Hematopoietic multipotent progenitor cell (in vitro differentiated cells): ENCODE results near the gene KRTAP10-2. TPM values are rescaled to one million over a fixed set of nuclear protein-coding genes. Genes with fewer than 3 reads are reported as not detected.
"Not testable (repeated sequence)": the region's sequence is repeated elsewhere in the genome, so short reads cannot be mapped to it uniquely, and the experiment has no call there.

Experiments used
- DNase-seq, 3 donors: peaks; one replicate each; pipeline ENCODE4 v3.0.0-alpha.2; 2011 to 2015; ENCODE audit warnings: low read depth in 2 of 3, low spot score in 2 of 3
- total RNA-seq: library from RNA; depleted of rRNA; stranded (reverse); fragments of >200 nt; gene quantifications from one replicate; pipeline ENCODE4 v1.2.3, GENCODE V29; 2012

KRTAP10-2 gene
- total RNA-seq, 1 donor, result not detected

DNA sequence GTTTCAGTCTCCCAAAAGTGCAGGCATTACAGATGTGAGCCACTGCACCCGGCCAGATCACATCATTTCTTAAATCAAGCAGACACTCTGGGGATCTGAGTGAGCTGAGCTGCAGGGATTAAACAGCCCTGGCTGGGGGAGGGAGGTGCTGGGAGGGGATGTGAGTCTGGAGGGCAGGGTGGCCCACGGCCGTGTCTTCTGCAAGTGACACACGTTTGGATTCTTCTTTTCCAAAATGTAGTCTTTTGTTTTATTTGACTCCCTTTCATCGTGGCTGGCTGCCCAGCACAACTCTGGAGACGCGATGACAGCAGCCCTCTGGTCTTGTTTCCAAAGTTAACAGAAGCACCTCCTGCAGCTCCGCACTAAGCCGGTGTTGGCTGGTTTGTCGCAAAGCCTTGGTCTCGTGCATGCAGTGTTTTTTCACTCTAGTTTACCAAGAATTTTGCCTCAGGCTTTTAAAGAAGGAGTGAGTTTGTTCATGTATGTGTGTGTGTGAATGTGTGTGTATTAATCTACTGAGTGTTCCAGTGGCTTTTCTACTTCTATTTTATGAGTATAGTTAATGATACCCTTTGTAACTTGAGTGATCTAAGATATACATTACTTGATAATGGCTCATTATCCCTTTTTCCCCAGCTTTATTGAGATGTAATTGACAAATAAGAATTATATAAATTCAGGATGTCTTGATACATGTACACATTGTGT is 31.9 kb upstream of the KRTAP10-2 start:
- DNase-seq, result no peak

GRCh38 chr21:44582055-44582454 is 30.8 kb upstream of the KRTAP10-2 start:
- no peak for DNase-seq

DNA sequence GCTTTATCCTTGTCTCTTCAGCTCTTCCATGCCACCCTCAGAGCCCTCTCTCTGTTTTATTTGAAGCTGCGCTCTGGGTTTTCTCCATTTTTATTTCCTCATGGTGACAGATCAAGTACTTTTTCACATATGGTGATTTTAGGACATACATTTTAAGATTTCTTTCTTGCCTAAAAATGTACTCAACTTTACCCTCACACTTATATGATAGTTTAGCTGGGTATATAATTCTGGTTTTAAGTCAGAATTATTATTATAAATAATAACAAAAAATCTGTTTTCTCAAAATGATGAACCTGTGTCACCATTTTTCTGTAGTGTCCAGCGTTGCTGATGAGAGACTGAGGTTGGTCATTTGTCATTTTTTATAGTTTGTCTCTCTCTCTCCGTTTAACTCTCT is 29.9 kb upstream of the KRTAP10-2 start:
- DNase-seq, result no peak

- DNase-seq, result not testable (repeated sequence)
Measured at GRCh38 chr21:44580231-44580821, 29.0 kb upstream of the KRTAP10-2 start, which contains the start of gene KRTAP10-5. KRTAP10-5 (minus strand) TSS chr21:44580604; CDS start chr21:44580578, 26 bp downstream.

DNA sequence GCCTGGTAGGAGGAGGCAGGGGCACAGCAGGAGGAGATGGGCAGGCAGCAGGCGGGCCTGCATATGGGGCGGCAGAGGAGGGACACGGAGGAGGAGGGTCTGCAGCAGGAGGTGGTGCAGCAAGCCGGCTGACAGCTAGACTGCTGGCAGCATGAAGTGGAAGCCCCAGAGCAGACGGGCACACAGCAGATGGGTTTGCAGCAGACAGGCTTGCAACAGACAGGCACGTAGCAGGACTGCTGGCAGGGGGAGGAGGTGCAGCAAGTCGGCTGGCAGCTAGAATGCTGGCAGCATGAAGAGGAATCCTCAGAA is 28.5 kb upstream of the KRTAP10-2 start:
- DNase-seq, result no peak

DNA sequence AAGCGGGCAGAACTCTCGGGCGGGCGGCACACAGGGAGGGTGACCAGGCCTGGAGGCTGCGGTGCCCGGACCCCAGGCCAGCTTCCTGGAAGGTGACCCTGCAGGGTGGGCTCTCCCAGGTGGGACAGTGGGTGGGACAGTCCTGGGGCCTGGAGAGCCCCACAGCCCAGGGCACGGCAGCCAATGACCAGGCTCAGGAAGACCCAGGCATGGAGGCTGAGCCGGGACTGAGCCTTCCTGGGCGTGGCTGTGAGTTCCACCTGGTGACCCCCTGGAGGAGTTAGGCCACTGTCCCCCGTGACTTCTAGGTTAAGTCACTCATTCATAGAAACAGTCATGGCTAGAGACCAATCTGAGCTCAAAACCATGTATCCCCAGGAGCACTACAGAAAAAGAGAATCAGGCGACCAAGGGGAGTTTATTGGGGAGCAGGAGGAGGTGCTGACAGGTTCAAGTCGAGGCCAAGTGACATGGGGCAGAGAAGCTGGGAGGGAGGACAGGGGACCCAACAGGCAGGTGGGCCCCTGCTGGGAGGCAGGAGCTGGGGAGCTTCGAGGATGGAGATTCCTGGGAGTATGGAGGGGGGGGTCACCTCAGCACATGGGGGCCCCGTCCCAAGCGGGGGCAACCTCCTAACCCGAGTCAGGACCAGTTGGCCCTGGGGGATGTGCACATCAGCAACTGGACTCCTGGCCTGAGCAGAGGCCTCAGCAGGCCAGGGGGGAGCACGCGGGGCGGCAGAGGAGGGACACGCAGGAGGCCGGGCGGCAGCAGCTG is 27.9 kb upstream of the KRTAP10-2 start:
- DNase-seq, result no peak

DNA sequence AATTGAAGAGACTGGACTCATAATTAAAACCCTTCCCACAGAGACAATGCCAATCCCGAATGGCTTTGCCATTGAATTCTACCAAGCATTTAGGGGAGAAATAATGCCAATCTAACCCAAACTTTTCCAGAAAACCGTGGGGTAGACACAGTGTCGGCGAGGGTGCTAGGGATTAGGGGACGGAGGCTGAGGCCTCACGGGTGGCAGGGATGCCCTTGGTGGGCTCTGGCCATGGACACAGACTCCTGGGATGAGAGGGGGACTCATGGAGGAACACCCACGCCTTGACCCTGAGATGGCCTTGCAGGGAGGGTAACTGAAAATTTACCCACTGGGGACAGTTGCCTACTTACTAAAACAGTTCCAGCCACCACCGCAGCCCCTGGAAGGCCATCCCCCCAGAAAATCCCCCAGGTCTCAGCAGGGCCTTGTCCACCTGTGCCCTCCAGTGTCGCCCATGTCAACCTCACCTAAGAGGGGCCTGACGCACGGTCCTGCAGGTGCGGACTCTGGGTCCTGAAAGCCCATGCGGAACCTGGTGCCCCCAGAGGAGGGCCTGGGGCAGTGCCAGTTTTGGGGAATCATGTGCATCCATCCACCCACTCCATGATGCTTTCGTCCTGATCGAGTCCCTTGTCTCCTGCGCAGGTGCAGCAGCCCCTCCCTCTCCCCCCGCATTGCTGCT is 27.2 kb upstream of the KRTAP10-2 start:
- no peak for DNase-seq

- DNase-seq, result no peak
Measured at GRCh38 chr21:44576025-44576420, 24.7 kb upstream of the KRTAP10-2 start.

DNA sequence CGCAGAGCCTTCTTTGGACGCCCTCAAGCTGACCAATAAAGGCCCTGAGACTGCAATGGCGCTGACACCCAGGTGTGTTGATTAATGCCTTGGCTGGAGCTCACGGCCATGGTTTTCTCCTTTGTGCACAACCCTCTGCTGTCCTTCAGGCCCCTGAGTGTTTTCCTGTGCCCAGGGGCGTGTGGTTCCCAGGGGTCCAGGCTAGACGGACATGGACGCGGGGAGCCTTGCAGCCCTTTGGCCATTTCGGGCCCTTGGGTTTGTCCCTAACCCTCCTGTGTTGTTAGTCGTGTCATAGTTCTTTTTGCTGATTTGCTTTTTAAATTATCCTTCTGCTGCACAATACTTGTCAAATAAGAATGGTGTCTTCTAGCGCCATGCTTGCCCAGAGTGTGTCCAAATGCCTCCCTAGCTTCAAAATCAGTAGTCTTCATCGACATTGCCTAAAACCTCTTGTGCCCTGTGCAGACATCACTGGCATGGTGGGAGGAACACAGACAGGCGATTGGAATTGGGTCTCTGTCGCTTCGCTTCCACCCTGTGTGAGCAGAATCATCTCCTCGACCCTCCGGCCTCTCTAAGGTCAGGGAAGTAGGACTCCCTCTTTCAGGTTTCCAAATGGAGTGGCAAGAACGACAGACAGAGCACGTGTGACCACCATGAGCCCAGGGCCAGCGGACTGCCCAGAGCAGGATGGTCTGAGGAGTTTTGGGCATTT is 24.2 kb upstream of the KRTAP10-2 start:
- DNase-seq, result no peak

GRCh38 chr21:44574457-44575306 is 23.4 kb upstream of the KRTAP10-2 start:
- DNase-seq, result no peak

DNA sequence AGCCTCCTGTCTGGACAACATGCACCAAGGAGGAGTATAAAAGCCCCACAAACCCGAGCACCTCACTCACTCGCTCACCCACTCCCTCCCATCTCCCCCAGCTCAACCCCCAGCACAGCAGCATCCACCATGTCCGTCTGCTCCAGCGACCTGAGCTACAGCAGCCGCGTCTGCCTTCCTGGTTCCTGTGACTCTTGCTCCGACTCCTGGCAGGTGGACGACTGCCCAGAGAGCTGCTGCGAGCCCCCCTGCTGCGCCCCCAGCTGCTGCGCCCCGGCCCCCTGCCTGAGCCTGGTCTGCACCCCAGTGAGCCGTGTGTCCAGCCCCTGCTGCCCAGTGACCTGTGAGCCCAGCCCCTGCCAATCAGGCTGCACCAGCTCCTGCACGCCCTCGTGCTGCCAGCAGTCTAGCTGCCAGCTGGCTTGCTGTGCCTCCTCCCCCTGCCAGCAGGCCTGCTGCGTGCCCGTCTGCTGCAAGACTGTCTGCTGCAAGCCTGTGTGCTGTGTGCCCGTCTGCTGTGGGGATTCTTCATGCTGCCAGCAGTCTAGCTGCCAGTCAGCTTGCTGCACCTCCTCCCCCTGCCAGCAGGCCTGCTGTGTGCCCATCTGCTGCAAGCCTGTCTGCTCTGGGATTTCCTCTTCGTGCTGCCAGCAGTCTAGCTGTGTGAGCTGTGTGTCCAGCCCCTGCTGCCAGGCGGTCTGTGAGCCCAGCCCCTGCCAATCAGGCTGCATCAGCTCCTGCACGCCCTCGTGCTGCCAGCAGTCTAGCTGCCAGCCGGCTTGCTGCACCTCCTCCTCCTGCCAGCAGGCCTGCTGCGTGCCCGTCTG is 22.5 kb upstream of the KRTAP10-2 start, which contains the start of gene KRTAP10-4:
Gene KRTAP10-4, plus strand, starts transcription at position 100 of the 827 bp plus-strand sequence. Its CDS starts 30 bp downstream, at position 130.
- DNase-seq, result not testable (repeated sequence)

DNA sequence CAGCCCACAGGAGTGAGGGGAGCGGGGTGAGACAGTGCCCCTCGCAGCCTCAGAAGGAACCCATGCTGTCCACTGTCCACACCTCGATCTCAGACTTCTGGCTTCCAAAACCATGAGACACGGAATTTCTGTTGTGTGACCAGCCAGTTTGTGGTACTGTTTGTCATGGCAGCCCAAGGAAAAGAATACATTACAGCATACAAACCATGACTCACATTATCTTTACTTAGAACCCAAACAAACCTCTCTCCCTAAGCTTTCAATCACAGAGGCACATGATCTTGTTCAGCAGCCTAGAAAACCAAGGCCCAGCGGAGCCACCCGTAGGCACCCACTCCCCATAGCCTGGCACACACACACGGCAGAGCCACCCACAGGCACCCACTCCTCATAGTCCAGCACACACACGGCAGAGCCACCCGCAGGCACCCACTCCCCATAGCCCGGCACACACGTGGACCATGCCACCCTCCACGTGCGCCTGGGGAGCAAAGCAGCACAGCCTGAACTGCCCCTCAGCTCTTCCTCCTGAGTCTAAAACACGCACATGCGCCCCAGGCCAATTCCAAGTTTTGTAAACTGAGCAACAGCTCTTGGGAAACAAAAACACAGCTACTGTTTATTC is 21.8 kb upstream of the KRTAP10-2 start:
- DNase-seq, result no peak

DNA sequence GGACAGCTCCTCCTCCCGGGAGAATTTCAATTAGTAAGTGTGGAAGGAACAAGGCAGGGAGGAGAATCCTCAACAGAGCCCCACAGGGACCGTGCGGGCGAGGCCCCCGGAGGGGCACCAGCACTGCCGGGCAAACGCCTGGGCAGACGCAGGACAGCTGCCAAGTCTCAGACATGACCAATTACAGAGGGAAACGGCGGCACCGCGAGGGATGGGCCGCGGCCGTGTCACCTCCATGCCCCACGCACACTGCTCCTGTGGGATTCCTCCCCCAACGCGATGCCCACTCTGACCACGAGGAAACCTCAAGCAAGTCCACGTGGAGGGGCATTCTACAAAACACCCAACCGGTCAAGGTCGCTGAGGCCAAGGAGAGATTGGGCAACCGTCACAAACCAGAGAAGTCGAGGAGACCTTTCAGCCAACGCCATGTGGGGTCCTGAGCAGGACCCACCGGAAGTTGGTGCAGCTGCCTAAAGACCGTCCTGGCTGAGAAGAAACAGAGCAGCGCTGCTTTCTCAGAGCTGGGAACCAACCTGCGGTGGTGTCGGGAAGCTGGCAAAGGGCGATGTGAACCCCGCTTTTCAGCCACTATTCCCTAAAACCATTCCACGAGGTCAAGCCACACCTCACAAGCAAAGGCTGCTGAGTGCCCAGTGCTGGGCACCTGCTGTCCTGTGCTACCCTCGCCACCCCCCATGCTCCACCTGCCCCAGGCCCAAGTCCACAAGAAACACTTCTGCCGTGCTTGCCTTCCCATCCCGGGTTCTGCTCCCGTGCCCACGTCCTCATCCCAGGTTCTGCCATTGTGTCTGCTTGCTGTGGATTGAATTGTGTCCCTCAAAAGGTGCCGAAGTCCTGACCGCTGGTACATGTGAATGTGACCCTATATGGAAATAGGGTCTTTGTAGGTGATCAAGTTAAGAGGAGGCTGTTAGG is 20.8 kb upstream of the KRTAP10-2 start:
- DNase-seq, result no peak

- no peak for DNase-seq
Measured at GRCh38 chr21:44571296-44571695, 20.0 kb upstream of the KRTAP10-2 start.

DNA sequence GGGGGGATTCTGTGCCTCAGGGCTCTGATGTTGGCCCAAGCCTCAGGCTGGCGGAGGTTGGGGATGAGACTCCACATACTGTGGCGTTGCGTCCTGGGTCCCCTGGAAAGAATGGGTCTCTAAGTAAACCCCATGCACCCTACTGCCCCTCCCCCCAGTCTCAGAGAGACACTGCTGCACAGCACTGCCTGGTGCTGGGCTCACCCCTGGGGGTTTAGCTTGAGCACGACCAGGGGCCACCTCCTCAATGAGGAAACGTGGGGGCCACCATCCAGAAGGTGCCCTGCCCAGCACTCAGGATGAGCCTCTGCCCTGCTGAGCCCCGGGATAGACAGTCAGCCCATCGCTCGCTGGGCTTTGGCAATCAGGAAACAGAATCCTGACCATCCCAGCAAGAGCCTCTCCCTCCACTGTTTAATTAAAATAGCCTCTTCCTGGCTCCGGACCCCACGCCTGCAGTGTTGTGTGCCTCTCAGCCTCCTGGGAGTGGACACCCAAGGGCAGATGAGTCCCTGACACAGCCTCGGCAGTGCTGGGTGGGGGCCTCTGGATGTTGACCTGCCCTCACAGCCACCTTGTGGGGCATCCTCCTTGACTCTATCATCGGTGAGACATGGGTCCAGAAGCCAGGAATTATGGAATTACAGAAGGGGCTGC is 18.7 kb upstream of the KRTAP10-2 start:
- no peak for DNase-seq

DNA sequence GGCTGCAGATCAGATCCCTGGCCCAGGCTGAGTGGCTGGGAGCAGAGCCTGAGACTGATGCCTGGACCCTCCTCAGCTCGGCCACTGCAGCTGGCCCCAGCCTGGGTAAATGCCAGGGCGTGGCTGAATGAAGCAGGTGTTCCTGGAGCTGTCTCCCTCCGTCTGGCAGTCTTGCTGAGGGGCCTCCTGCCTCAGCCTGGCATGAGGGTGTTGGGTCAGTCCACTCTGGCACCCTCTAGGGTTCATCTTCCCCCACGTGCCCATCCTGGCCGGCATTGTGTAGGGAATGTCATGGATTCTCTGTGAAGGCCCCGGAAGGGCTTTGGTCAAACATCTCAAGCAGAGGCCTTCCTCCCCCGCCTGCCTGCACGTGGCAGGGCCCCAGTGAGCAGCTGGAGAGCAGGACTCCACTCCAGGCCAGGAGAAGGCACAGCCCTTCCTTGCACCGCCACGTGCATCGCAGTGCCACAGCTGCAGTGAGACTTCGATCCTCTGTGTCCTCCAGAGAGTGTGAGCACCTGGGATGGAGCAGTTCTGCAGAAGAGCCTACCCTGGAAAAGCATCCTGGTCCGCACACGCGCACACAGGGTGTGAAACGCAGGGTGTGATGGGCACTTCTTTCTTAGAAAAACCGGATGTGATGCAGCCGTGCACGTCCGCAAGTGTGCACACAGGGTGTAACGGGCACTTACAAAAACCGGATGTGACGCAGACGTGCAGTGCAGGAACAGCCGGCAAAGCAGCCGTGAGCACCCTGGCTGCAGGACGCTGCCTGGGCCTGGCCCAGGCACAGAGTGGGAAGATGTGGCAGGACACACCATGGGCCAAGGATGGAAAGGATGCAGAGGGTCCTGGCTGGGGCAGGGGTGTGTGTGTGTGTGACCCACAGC is 17.6 kb upstream of the KRTAP10-2 start:
- DNase-seq, result no peak
